Ovary (tissue), 9 donors: ENCODE data around the gene HDHD3. TPM values are rescaled to one million over a fixed set of nuclear protein-coding genes. Genes with fewer than 3 reads are reported as not detected.

ENCODE experiments used
- DNase-seq, 5 donors: peaks; one replicate each; pipeline ENCODE4 v3.0.0-alpha.2; 2019 to 2020
- H3K27ac ChIP-seq, 2 donors: fragments of 200-600 bp; one replicate each; pipeline versions ENCODE4 v1.5.1 to v1.8.0; 2019 to 2022
- H3K27me3 ChIP-seq: fragments of 200-600 bp; one replicate; pipeline ENCODE4 v1.8.0; 2022
- H3K36me3 ChIP-seq: fragments of 200-600 bp; sonication (generic); one replicate; pipeline ENCODE4 v1.5.1; 2019
- H3K4me1 ChIP-seq: one replicate; pipeline ENCODE4 v1.8.1; 2013; ENCODE audit warnings: mild to moderate bottlenecking, moderate library complexity; ENCODE audit not compliant: insufficient read depth
- H3K4me3 ChIP-seq: fragments of 200-600 bp; sonication (generic); one replicate; pipeline ENCODE4 v1.5.1; 2017
- H3K9me3 ChIP-seq, 2 donors: fragments of 200-600 bp in 1 of 2; sonication (generic) in 1 of 2; one replicate each; pipeline versions ENCODE4 v1.5.1 to v1.8.1; 2013 to 2019; ENCODE audit warnings: mild to moderate bottlenecking in 1 of 2, moderate library complexity in 1 of 2
- EP300 ChIP-seq: sonication (generic); formaldehyde crosslinking; IDR thresholded peaks from one replicate; pipeline ENCODE4 v1.6.1; 2017; ENCODE audit warnings: antibody characterized with exemption
- POLR2A ChIP-seq: fragments of 450-650 bp; IDR thresholded peaks from one replicate; pipeline ENCODE4 v1.6.1; 2017; ENCODE audit warnings: antibody characterized with exemption, mild to moderate bottlenecking, moderate library complexity
- WGBS, 3 donors: extraction: QIAGEN DNeasy Blood & Tissue Kit in 1 of 3; methylation state at CpG; one replicate each; pipeline versions ENCODE4 v1.1.5 to v1.1.7; 2013 to 2017; 5-methylcytosine and 5-hydroxymethylcytosine counted together
- intact Hi-C, 4 donors: fragments of 100-400 bp; cut with DNase I; formaldehyde crosslinking; loops; one replicate each; pipeline versions ENCODE4 v1.11.0 to v1.15.1; 2022 to 2023
- polyA plus RNA-seq, 2 donors: library from polyadenylated mRNA; stranded (reverse); fragments of 200-250 nt in 1 of 2; fragments of 350-450 nt in 1 of 2; fragmentation: Illumina TruSeq in 1 of 2; extraction: RNeasy Lipid Tissue Mini Kit (QIAGEN cat#74804) in 1 of 2; gene quantifications; one replicate each; pipeline ENCODE4 v1.2.3, GENCODE V29; 2013 to 2014
- total RNA-seq, 7 donors: library from RNA; depleted of rRNA in 2 of 7; stranded (reverse); fragments of >200 nt in 2 of 7; fragmentation: NEBNext Ultra II Directional in 3 of 7; extraction: Animal tissue kit (Norgen Biotek cat#: 25700) in 3 of 7; gene quantifications; one replicate each; pipeline versions ENCODE4 v1.1.0 to v1.2.4, GENCODE V29; 2016 to 2023
- TF ChIP-seq, protein P1 (sequence below), 3 donors: fragments of 450-650 bp in 2 of 3; fragments of 200-600 bp in 1 of 3; IDR thresholded peaks; one replicate each; pipeline versions ENCODE4 v1.5.1 to v1.8.0; 2016 to 2022; ENCODE audit warnings: antibody characterized with exemption in 3 of 3, mild to moderate bottlenecking in 1 of 3
- donor health status: DM: no; HTN: no; CAD: no; lungs with moderate emphysema.
- donor health status: DM: no; HTN: no; CAD: no.
- donor health status: Bipolar disorder and iron deficiency.
- donor health status: DM: yes; HTN: yes; CAD: no.
- donor health status: DM: no; HTN: no; CAD: no.
- donor health status: DM: yes; HTN: yes; CAD: no.

HDHD3 gene
- total and polyA plus RNA-seq, 9 donors, result 8.9 to 24.9 (median 21.1) TPM

DNA sequence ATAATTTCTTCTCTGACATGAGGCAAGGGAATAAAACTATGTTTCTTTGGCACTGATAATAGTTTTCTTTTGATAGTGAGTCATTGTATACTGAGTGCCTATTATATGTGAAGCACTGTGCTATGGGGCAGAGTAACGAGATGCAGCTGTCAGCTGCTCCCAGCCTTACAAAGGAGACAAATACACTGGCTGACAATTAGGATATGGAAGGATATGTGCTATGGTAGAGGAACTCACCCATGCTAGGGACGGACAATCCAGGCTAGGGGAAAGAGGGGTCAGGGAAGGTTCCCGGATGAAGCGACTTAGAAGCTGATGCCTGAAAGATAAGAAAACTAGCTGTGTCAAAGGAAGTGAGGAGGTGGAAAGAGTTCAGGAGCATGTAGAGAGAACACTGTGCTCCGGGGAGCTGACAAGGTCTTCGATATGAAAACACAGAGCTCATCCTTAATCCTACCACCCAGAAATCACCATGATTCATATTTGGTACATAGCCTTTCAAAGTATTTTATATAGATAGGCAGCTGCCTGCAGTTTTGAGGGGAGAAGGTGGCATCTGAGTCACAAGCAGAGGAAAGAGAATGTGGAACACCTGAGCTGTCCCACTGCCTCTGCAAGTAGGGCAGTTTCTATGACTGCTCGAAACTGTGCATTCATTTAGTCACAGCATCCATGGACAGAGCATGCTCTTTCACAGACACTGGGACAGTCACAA lies 15.3 kb downstream of the HDHD3 start:
- Histone ChIP-seq H3K27me3 (no peaks in the 10 kb centered on the region), H3K27ac (no peak overlapping the region), H3K9me3 (no peaks in the 10 kb centered on the region), H3K36me3 (no peaks in the 10 kb centered on the region), H3K4me1 (no peaks in the 10 kb centered on the region), H3K4me3 (no peak overlapping the region)
- TF ChIP-seq POLR2A (no peak), EP300 (no peak)
- TF ChIP-seq, protein P1, sequence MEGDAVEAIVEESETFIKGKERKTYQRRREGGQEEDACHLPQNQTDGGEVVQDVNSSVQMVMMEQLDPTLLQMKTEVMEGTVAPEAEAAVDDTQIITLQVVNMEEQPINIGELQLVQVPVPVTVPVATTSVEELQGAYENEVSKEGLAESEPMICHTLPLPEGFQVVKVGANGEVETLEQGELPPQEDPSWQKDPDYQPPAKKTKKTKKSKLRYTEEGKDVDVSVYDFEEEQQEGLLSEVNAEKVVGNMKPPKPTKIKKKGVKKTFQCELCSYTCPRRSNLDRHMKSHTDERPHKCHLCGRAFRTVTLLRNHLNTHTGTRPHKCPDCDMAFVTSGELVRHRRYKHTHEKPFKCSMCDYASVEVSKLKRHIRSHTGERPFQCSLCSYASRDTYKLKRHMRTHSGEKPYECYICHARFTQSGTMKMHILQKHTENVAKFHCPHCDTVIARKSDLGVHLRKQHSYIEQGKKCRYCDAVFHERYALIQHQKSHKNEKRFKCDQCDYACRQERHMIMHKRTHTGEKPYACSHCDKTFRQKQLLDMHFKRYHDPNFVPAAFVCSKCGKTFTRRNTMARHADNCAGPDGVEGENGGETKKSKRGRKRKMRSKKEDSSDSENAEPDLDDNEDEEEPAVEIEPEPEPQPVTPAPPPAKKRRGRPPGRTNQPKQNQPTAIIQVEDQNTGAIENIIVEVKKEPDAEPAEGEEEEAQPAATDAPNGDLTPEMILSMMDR (IDR thresholded peaks at IDR 0.05), result no peak
- intact Hi-C loops, result no loop called here
- DNase-seq, result no peak
- WGBS, 3 donors, result 26 to 44% (median 37%) methylated on average over 7 of the region's 7 CpGs

DNA sequence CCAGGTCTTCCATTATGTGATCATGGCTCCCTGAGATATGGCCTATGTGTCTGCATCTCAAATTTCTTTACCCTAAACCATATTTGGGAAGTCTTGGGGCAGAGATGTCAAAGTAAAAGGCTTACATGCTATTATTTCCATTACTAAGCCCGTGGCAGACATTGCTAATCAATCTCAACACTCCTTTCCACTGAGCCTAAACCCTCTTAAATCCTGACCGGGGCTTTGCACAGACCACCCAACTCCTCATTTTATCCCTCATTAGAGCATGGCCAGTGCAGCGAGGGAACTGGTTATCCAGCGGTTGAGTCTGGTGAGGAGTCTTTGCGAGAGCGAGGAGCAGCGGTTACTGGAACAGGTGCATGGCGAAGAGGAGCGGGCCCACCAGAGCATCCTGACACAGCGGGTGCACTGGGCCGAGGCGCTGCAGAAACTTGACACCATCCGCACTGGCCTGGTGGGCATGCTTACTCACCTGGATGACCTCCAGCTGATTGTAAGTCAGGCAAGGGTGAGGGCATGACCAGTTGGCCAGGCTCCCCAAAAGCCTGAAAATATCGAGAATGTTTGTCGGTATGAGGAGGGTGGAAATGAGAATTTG lies 16.4 kb downstream of the HDHD3 start:
- no peaks in the 10 kb centered on the region for H3K4me1 ChIP-seq
- H3K27ac ChIP-seq, result no peak overlapping the region
- H3K4me3 ChIP-seq, result no peak overlapping the region
- H3K27me3 ChIP-seq, result no peaks in the 10 kb centered on the region
- H3K9me3 ChIP-seq, result no peaks in the 10 kb centered on the region
- no peaks in the 10 kb centered on the region for H3K36me3 ChIP-seq
- intact Hi-C loops, result no loop called here
- WGBS, 3 donors, result 87 to 91% (median 90%) methylated on average over 15 of the region's 15 CpGs
- TF ChIP-seq POLR2A, result no peak
- no peak for TF ChIP-seq EP300
- TF ChIP-seq, protein P1 (IDR thresholded peaks at IDR 0.05), result no peak
- no peak for DNase-seq

DNA sequence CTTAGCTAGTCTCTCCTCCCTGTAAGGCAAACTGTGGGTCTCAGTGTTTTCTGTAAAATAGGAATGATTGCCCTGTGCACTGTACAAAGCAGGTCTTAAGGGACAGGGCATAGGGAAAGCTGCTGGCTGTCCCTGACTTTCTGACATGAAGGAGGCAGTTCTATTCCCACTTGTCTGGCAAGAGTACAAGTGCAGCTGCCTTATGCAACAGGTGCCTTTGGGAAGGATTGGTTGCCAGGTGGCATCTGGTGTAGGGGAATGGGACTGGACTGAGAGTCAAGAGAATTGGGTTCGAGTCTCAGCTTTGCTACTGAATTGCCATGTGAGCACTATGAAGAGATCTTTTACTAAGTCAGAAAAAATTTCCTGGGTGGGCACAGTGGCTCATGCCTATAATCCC lies 17.4 kb downstream of the HDHD3 start:
- Histone ChIP-seq H3K4me3 (no peak overlapping the region), H3K9me3 (no peaks in the 10 kb centered on the region), H3K4me1 (no peaks in the 10 kb centered on the region), H3K27ac (no peak overlapping the region), H3K36me3 (no peaks in the 10 kb centered on the region), H3K27me3 (no peaks in the 10 kb centered on the region)
- TF ChIP-seq EP300 (no peak), POLR2A (no peak)
- TF ChIP-seq, protein P1 (IDR thresholded peaks at IDR 0.05), result no peak
- 76 to 89% (median 86%) methylated on average over 1 of the region's 1 CpG for WGBS, 3 donors
- no peak for DNase-seq
- intact Hi-C loops, result no loop called here

DNA sequence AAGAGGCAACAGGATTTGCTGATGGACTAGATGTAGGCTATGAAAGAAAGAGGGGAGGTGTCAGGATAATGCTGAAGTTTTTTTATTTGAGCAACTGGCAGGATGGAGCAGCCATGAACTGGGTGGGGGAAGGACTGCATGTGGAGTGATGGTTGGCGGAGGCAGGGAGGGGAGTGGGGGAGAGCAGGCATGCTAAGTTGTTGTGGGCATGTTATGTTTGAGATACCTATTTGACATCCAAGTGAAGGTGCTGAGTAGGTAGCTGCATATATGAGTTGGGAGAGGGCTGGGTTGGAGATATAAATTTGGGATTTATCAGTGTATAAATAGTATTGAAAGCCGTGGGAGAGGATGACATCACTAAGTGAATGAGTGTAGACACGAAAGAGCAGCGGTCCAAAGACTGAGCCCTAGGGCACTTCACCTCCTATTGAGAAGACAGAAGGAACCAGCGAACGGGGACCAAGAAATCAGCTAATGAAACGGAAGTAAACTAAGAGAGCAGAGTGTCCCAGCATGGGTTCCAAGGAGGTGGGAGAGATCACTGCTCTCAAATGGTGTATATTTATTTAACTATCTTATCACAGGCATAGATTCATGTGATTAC lies 20.0 kb downstream of the HDHD3 start:
- no peaks in the 10 kb centered on the region for H3K9me3 ChIP-seq
- TF ChIP-seq POLR2A, result no peak
- intact Hi-C loops, result no loop called here
- 59 to 70% (median 61%) methylated on average over 7 of the region's 7 CpGs for WGBS, 3 donors
- no peaks in the 10 kb centered on the region for H3K4me1 ChIP-seq
- DNase-seq, result no peak
- H3K36me3 ChIP-seq, result no peaks in the 10 kb centered on the region
- H3K4me3 ChIP-seq, result no peak overlapping the region
- no peaks in the 10 kb centered on the region for H3K27me3 ChIP-seq
- no peak overlapping the region for H3K27ac ChIP-seq

DNA sequence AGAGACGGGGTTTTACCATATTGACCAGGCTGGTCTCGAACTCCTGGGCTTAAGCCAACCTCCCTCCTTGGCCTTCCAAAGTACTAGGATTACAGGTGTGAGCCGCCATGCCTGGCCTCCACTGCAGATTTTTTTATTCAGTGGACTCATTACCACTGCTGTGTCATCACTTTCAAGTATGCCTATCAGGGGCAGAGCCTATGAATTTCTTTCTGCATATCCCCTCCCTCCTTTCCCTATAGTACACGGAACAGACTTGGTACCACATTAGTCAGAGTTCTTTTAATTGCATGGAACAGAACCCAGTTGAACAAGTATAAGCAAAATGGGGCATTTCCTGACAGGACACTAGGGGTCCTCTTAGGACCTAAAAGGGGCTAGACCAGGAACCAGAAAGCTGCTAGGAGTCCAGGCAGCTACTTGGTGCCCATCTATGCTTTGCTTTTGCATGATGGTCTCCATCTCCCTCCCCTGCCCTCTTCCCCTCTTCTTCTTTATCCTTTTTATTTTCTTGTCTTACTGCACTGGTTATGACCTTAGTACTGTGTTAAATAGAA lies 21.7 kb downstream of the HDHD3 start:
- no peaks in the 10 kb centered on the region for H3K4me1 ChIP-seq
- no peak overlapping the region for H3K4me3 ChIP-seq
- no peaks in the 10 kb centered on the region for H3K27me3 ChIP-seq
- no peak for DNase-seq
- H3K36me3 ChIP-seq, result no peaks in the 10 kb centered on the region
- TF ChIP-seq, protein P1 (IDR thresholded peaks at IDR 0.05), result no peak
- TF ChIP-seq EP300, result no peak
- no peak for TF ChIP-seq POLR2A
- no peak overlapping the region for H3K27ac ChIP-seq
- intact Hi-C loops, result no loop called here
- 68 to 78% (median 70%) methylated on average over 4 of the region's 4 CpGs for WGBS, 3 donors
- no peaks in the 10 kb centered on the region for H3K9me3 ChIP-seq
